ENCODE data around the gene STYX. TPM values are rescaled to one million over a fixed set of nuclear protein-coding genes. Genes with fewer than 3 reads are reported as not detected.

Gene STYX
- total RNA-seq, 4 donors from 2014 or later, result 19.3 to 26.1 (median 22.5) TPM

DNA sequence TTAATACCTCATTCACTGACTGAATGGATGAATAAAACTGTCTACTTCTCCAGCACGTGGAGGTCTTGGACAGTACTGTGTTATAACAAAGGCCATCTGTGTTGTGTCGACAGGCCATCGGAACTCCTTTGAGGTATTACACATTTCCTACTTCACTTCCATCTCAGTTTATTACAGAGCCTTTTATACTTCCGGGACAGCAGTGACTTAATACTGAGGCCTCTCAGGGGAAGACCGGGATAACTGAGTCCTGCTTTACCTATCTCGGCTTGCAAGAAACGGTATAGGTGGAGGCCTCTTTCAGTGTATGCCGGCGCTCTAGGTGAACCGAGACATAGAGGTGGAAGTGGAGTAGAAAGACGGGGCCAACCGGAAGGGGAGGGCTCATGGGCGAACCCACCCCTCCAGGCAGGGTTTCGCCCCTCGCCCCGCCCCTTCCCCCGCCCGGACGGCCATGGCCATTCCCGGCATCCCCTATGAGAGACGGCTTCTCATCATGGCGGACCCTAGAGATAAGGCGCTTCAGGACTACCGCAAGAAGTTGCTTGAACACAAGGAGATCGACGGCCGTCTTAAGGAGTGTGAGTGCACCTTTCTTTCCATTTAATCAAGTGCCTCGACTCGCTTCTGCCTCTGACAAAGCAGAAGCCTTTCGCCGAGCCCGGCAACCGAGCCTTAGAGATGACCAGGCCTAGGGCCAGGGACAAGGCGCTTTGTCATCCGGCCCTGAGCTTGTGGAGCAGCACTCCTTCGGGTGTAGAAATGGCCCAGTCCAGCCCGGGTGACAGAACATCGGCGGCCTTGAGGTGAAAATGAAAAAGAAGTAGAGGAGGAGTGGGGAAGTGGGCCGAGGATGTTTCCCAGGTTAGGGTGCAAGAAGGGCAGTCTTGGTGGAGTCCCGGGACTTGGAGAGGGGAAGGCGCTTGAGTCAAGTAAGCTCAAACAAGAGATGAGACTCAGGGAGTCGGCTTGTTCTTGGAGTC is 23.0 kb upstream of the STYX start, which contains the start of gene PSMC6:
Gene PSMC6, plus strand, starts transcription at position 477 of the 983 bp plus-strand sequence. Its CDS starts 20 bp downstream, at position 497.
- H3K4me1 ChIP-seq, result peaks cover 9 to 40% (median 11%) of the 10 kb centered on the region in 3 donors
- H3K4me3 ChIP-seq, result peak within 1 kb of the TSS; percentile 70 to 88
- peaks cover 5 to 36% of the 10 kb centered on the region in 2 donors for H3K36me3 ChIP-seq
- peak; percentile 99 for ATAC-seq
- peak; percentile 27 to 47 for TF ChIP-seq POLR2A (IDR thresholded peaks at IDR 0.05)
- TF ChIP-seq EP300 (IDR thresholded peaks at IDR 0.05), result no peak
- TF ChIP-seq POLR2AphosphoS5 (IDR thresholded peaks at IDR 0.05), result peak; percentile 69
- TF ChIP-seq, protein P1, sequence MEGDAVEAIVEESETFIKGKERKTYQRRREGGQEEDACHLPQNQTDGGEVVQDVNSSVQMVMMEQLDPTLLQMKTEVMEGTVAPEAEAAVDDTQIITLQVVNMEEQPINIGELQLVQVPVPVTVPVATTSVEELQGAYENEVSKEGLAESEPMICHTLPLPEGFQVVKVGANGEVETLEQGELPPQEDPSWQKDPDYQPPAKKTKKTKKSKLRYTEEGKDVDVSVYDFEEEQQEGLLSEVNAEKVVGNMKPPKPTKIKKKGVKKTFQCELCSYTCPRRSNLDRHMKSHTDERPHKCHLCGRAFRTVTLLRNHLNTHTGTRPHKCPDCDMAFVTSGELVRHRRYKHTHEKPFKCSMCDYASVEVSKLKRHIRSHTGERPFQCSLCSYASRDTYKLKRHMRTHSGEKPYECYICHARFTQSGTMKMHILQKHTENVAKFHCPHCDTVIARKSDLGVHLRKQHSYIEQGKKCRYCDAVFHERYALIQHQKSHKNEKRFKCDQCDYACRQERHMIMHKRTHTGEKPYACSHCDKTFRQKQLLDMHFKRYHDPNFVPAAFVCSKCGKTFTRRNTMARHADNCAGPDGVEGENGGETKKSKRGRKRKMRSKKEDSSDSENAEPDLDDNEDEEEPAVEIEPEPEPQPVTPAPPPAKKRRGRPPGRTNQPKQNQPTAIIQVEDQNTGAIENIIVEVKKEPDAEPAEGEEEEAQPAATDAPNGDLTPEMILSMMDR (IDR thresholded peaks at IDR 0.05), result peak in 1 of 4 experiments; percentile 2
- 0% methylated on average over 4 to 24 of the region's 43 CpGs for WGBS, 2 donors (ENCODE audit: low coverage in 1 of 2)
- H3K27ac ChIP-seq, result peak within 1 kb of the TSS; percentile 88 to 89 (median 88)
- no peaks in the 10 kb centered on the region for H3K27me3 ChIP-seq
- no peaks in the 10 kb centered on the region for H3K9me3 ChIP-seq

DNA sequence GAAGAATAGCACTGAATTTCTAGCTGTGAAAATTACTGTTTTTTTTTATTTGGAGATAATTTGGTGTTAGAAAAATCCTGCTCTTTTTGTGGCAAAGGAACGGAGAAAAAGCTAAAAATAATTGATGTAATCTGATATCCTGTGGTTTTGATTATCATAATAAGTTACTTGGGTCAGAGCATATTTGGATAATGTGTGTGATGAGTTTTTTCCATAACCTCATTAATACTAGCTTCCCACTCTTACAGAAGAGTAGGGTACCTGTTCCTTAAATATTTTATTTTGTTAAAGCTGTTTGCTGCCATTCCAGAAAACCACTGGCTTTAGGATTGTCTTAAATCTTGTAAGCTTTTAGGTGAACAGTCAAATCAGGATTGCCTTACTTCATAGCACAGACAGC is 18.3 kb upstream of the STYX start:
- no peak for ATAC-seq
- TF ChIP-seq POLR2AphosphoS5 (IDR thresholded peaks at IDR 0.05) (no peak), POLR2A (IDR thresholded peaks at IDR 0.05) (no peak), EP300 (IDR thresholded peaks at IDR 0.05) (no peak)
- TF ChIP-seq, protein P1 (IDR thresholded peaks at IDR 0.05), result no peak
- no peak overlapping the region for H3K27ac ChIP-seq
- H3K27me3 ChIP-seq, result no peaks in the 10 kb centered on the region
- H3K36me3 ChIP-seq, result peaks cover 5 to 82% of the 10 kb centered on the region in 2 donors
- H3K4me3 ChIP-seq, result no peak overlapping the region
- no peaks in the 10 kb centered on the region for H3K9me3 ChIP-seq
- peaks cover 9 to 34% (median 11%) of the 10 kb centered on the region in 3 donors for H3K4me1 ChIP-seq
- WGBS, 2 donors (ENCODE audit: low coverage in 1 of 2), result 32 to 53% methylated on average over 1 of the region's 1 CpG

DNA sequence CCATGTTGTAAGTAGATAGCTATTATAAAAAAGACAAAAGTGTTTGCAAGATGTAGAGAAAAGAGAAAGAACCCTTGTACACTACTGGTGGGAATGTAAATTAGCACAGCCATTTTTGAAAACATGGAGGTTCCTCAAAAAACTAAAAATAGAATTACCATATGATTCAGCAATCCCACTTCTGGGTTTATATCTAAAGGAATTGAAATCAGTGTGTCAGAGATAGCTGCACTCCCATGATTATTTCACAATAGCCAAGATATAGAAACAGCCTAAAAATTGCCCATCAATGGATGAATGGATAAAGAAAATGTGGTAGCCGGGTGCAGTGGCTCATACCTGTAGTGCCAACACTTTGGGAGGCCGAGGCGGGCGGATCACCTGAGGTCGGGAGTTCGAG is 13.8 kb upstream of the STYX start:
- ATAC-seq, result no peak
- Histone ChIP-seq H3K9me3 (no peaks in the 10 kb centered on the region), H3K4me3 (no peak overlapping the region), H3K27ac (no peak overlapping the region), H3K4me1 (no peaks in the 10 kb centered on the region), H3K36me3 (peaks cover 16 to 96% of the 10 kb centered on the region in 2 donors), H3K27me3 (no peaks in the 10 kb centered on the region)
- WGBS, 2 donors (ENCODE audit: low coverage in 1 of 2), result 95 to 98% methylated on average over 6 of the region's 6 CpGs
- TF ChIP-seq EP300 (IDR thresholded peaks at IDR 0.05), result no peak
- TF ChIP-seq POLR2A (IDR thresholded peaks at IDR 0.05), result no peak
- TF ChIP-seq, protein P1 (IDR thresholded peaks at IDR 0.05), result no peak
- TF ChIP-seq POLR2AphosphoS5 (IDR thresholded peaks at IDR 0.05), result no peak

DNA sequence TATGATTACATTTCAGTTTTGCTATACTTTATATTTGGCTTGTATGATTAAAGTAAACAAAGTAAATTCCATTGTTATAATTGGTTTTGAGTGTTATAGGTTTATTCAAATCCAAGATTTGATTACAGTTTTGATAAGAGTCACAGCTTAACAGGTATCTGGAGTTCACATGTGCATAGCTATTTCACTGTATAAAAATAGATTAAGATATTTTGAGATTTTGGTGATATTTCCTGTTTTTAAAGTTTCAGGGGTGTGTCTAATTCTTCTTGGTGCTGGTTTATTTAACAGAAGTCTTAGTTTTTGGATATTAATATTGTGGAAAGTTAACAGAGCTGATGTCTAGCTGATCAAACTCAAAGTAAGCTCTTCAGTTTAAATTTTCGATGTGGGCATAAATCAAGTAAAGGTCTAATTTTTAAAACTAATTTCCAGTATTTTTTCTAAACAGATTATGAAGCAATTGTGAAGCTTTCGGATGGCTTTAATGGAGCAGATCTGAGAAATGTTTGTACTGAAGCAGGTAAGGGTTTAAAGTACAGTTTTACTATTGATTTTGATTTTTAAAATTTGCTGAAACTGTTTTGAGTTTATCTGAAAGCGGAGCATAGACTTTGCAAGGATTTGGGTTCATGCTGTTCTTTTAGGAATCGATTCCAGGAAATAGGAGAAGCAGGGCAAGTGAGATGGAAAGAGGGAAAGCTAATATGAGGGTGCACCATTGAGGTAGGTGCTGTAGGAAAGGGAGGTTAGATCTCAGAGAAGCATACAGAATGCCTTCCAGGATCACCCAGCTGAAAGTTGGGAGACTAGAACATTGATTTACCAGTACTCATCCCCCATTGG is 6.2 kb upstream of the STYX start:
- H3K36me3 ChIP-seq, result peaks cover 11 to 98% of the 10 kb centered on the region in 2 donors
- 89 to 93% methylated on average over 4 of the region's 4 CpGs for WGBS, 2 donors (ENCODE audit: low coverage in 1 of 2)
- H3K27ac ChIP-seq, result no peak overlapping the region
- TF ChIP-seq POLR2AphosphoS5 (IDR thresholded peaks at IDR 0.05) (no peak), EP300 (IDR thresholded peaks at IDR 0.05) (no peak), POLR2A (IDR thresholded peaks at IDR 0.05) (no peak)
- TF ChIP-seq, protein P1 (IDR thresholded peaks at IDR 0.05), result no peak
- no peaks in the 10 kb centered on the region for H3K4me1 ChIP-seq
- H3K4me3 ChIP-seq, result no peak overlapping the region
- H3K27me3 ChIP-seq, result no peaks in the 10 kb centered on the region
- H3K9me3 ChIP-seq, result no peaks in the 10 kb centered on the region
- no peak for ATAC-seq
